Esophagus squamous epithelium (tissue), 5 donors: ENCODE results near the gene ZNF230. TPM values are rescaled to one million over a fixed set of nuclear protein-coding genes. Genes with fewer than 3 reads are reported as not detected.

ENCODE experiments used
- DNase-seq: peaks from one replicate; lab custom pipeline; 2025; lab: John Stamatoyannopoulos, UW
- H3K27ac ChIP-seq, 4 donors: fragments of 200-600 bp; sonication (generic); one replicate each; pipeline ENCODE4 v1.5.1; 2016 to 2019; ENCODE audit warnings: mild to moderate bottlenecking in 1 of 4
- H3K27me3 ChIP-seq, 4 donors: fragments of 200-600 bp; sonication (generic); 1 replicate in 3 of 4; 2 replicates in 1 of 4; pipeline versions ENCODE4 v1.5.1 to v1.6.0; 2017 to 2021; ENCODE audit warnings: antibody characterized with exemption in 1 of 4
- H3K36me3 ChIP-seq, 3 donors: fragments of 200-600 bp; sonication (generic); one replicate each; pipeline ENCODE4 v1.5.1; 2016 to 2019
- H3K4me1 ChIP-seq, 3 donors: fragments of 200-600 bp; sonication (generic); one replicate each; pipeline ENCODE4 v1.5.1; 2017 to 2019
- H3K4me3 ChIP-seq, 4 donors: fragments of 200-600 bp; sonication (generic); 1 replicate in 3 of 4; 2 replicates in 1 of 4; pipeline ENCODE4 v1.5.1; 2016 to 2019; ENCODE audit warnings: mild to moderate bottlenecking in 2 of 4, moderate library complexity in 1 of 4
- H3K9me3 ChIP-seq, 3 donors: fragments of 200-600 bp; sonication (generic); one replicate each; pipeline ENCODE4 v1.5.1; 2016 to 2019
- POLR2A ChIP-seq, 4 donors: fragments of 450-650 bp; IDR thresholded peaks; one replicate each; pipeline ENCODE4 v1.6.1; 2017; ENCODE audit warnings: antibody characterized with exemption in 4 of 4, mild to moderate bottlenecking in 4 of 4, moderate library complexity in 3 of 4
- WGBS, 2 donors: methylation state at CpG; one replicate each; pipeline ENCODE4 v1.1.5; 2018; 5-methylcytosine and 5-hydroxymethylcytosine counted together
- intact Hi-C: fragments of 100-400 bp; cut with DNase I; formaldehyde crosslinking; loops from one replicate; pipeline ENCODE4 v1.15.0; 2022
- total RNA-seq, 4 donors: library from RNA; depleted of rRNA; stranded (reverse); fragments of >200 nt; gene quantifications; one replicate each; pipeline ENCODE4 v1.1.0, GENCODE V29; 2016
- TF ChIP-seq, protein P1 (sequence below), 6 experiments: fragments of 450-650 bp in 4 of 6; fragments of 200-600 bp in 2 of 6; sonication (generic) in 2 of 6; IDR thresholded peaks; one replicate each; pipeline ENCODE4 v1.5.1; 2016 to 2019; ENCODE audit warnings: antibody characterized with exemption in 6 of 6, mild to moderate bottlenecking in 4 of 6, moderate library complexity in 4 of 6
- donor health status: DM: yes; HTN: yes; CAD: no.

The ZNF230 gene
- 1 to 10 TPM; 1.1 to 6.3 (median 1.8) TPM for total RNA-seq

- H3K9me3 ChIP-seq = peaks cover 0 to 31% (median 6%) of the 10 kb centered on the region in 3 donors
- WGBS, 2 donors = 0% methylated on average over 41 to 43 of the region's 48 CpGs
- no peaks in the 10 kb centered on the region for H3K27me3 ChIP-seq
- peaks cover 0 to 22% (median 5%) of the 10 kb centered on the region in 3 donors for H3K4me1 ChIP-seq
- H3K36me3 ChIP-seq = peaks cover 0 to 23% (median 3%) of the 10 kb centered on the region in 3 donors
- intact Hi-C loops = no loop called here
- peak within 1 kb of the TSS; percentile 64 to 90 (median 83) for H3K4me3 ChIP-seq
- peak in 2 of 4 donors; percentile 31 to 63 for TF ChIP-seq POLR2A (IDR thresholded peaks at IDR 0.05)
- TF ChIP-seq, protein P1, sequence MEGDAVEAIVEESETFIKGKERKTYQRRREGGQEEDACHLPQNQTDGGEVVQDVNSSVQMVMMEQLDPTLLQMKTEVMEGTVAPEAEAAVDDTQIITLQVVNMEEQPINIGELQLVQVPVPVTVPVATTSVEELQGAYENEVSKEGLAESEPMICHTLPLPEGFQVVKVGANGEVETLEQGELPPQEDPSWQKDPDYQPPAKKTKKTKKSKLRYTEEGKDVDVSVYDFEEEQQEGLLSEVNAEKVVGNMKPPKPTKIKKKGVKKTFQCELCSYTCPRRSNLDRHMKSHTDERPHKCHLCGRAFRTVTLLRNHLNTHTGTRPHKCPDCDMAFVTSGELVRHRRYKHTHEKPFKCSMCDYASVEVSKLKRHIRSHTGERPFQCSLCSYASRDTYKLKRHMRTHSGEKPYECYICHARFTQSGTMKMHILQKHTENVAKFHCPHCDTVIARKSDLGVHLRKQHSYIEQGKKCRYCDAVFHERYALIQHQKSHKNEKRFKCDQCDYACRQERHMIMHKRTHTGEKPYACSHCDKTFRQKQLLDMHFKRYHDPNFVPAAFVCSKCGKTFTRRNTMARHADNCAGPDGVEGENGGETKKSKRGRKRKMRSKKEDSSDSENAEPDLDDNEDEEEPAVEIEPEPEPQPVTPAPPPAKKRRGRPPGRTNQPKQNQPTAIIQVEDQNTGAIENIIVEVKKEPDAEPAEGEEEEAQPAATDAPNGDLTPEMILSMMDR (IDR thresholded peaks at IDR 0.05) = peak in 1 of 6 experiments; percentile 22
- peak within 1 kb of the TSS; percentile 80 to 84 (median 82) for H3K27ac ChIP-seq
- peak; percentile 56 for DNase-seq
Observed at GRCh38 chr19:44002566-44003460, at the start of gene ZNF230. Gene ZNF230 (plus strand): TSS chr19:44002957. CDS start chr19:44007079, 4,122 bp downstream.

DNA sequence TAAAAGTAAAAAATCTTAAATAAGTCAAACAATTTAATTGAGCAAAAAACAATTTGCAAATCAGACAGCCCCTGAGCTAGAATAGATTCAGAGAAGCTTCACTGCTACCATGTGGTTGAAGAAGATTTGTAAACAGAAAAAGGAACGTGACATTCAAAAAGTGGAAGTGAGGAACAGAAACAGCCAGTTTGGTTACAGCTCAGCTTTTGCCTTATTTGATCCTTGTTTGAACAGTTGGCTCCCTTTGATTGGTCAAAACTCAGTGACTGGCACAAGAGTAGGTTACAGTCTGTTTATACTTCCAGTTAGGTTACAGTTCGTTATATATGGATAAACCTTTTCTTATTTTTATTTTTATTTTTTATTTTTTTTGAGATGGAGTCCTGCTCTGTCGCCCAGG lies 45.9 kb upstream of the ZNF230 start:
- DNase-seq = no peak
- peaks cover 0 to 6% (median 0%) of the 10 kb centered on the region in 3 donors for H3K4me1 ChIP-seq
- no peak overlapping the region for H3K27ac ChIP-seq
- intact Hi-C loops = no loop called here
- 83 to 94% methylated on average over 3 of the region's 3 CpGs for WGBS, 2 donors
- peaks cover 0 to 88% (median 43%) of the 10 kb centered on the region in 3 donors for H3K9me3 ChIP-seq
- no peak overlapping the region for H3K4me3 ChIP-seq
- TF ChIP-seq, protein P1 (IDR thresholded peaks at IDR 0.05) = no peak
- H3K36me3 ChIP-seq = peaks cover 0 to 44% (median 3%) of the 10 kb centered on the region in 3 donors
- no peaks in the 10 kb centered on the region for H3K27me3 ChIP-seq

- H3K27ac ChIP-seq = no peak overlapping the region
- no peaks in the 10 kb centered on the region for H3K27me3 ChIP-seq
- WGBS, 2 donors = 88 to 94% methylated on average over 3 of the region's 3 CpGs
- H3K36me3 ChIP-seq = peaks cover 0 to 51% (median 3%) of the 10 kb centered on the region in 3 donors
- intact Hi-C loops = no loop called here
- DNase-seq = no peak
- H3K4me3 ChIP-seq = no peak overlapping the region
- no peaks in the 10 kb centered on the region for H3K4me1 ChIP-seq
- no peak for TF ChIP-seq POLR2A (IDR thresholded peaks at IDR 0.05)
- TF ChIP-seq, protein P1 (IDR thresholded peaks at IDR 0.05) = no peak
- H3K9me3 ChIP-seq = peaks cover 0 to 95% (median 53%) of the 10 kb centered on the region in 3 donors
Observed at GRCh38 chr19:43957891-43958290, 44.9 kb upstream of the ZNF230 start.

GRCh38 chr19:43960411-43960810 lies 42.3 kb upstream of the ZNF230 start:
- TF ChIP-seq POLR2A (IDR thresholded peaks at IDR 0.05) = no peak
- TF ChIP-seq, protein P1 (IDR thresholded peaks at IDR 0.05) = no peak
- H3K9me3 ChIP-seq = peaks cover 0 to 98% (median 72%) of the 10 kb centered on the region in 3 donors

More at GRCh38 chr19:43960411-43960810, 42.3 kb upstream of the ZNF230 start:
- H3K27ac ChIP-seq = no peak overlapping the region
- intact Hi-C loops = no loop called here
- no peaks in the 10 kb centered on the region for H3K27me3 ChIP-seq
- DNase-seq = no peak
- H3K36me3 ChIP-seq = peaks cover 6 to 60% (median 11%) of the 10 kb centered on the region in 3 donors
- no peak overlapping the region for H3K4me3 ChIP-seq
- no peaks in the 10 kb centered on the region for H3K4me1 ChIP-seq
- WGBS, 2 donors = 47 to 48% methylated on average over 2 of the region's 4 CpGs
